K562 (cell line): ENCODE measurements around the gene ACE. TPM values are rescaled to one million over a fixed set of nuclear protein-coding genes. Genes with fewer than 3 reads are reported as not detected.

Experiments used
- ATAC-seq: fragments of 200-7000 bp; cut with Tn5 transposase; 3 replicates; pipeline ENCODE4 v1.9.1; 2020; ENCODE audit warnings: moderate library complexity
- BruUV-seq: library from RNA; stranded (reverse); fragments of 400-500 nt; replicated peaks from 2 replicates; lab custom pipeline; 2021; lab: Mats Ljungman, UMichigan
- CTCF ChIA-PET: fragments of 300-600 bp; formaldehyde crosslinking; extraction: SDS; loops from one replicate; lab custom pipeline; 2021; ENCODE audit warnings: low intra/inter-chr PET ratio; lab: Yijun Ruan, JAX
- POLR2A ChIA-PET: fragments of 300-600, 350-650 bp; sonication (Branson Sonifier 250); formaldehyde crosslinking; extraction: SDS; loops from one replicate; lab custom pipeline; 2021; ENCODE audit warnings: antibody characterized with exemption, inconsistent platforms; lab: Yijun Ruan, JAX
- DNase-seq, 4 experiments: peaks; one replicate each; pipeline versions ENCODE4 v3.0.0 to v3.0.0-alpha.2; 2011 to 2018; ENCODE audit warnings: low spot score in 3 of 4, mixed read lengths in 3 of 4; ENCODE audit errors: extremely low read depth in 1 of 4
- FAIRE-seq: peaks from 2 replicates; lab custom pipeline; 2011; peaks lifted over from hg19 to GRCh38; lab: Jason Lieb, UNC
- H2AFZ ChIP-seq: 2 replicates; pipeline ENCODE4 v1.6.0; 2011; ENCODE audit warnings: low read depth, low read length, control low read depth, inconsistent platforms
- H3K27ac ChIP-seq: fragments of 200-600 bp; 3 replicates; pipeline ENCODE4 v1.8.0; 2011; ENCODE audit warnings: low read depth, mild to moderate bottlenecking, control low read depth, inconsistent platforms, low read length, moderate library complexity, mixed read lengths; ENCODE audit errors: extremely low read depth
- H3K27me3 ChIP-seq, 2 experiments: fragments of 300-600 bp in 1 of 2; 2 replicates in 1 of 2; 3 replicates in 1 of 2; pipeline versions ENCODE4 v1.6.0 to v1.8.0; 2011; ENCODE audit warnings: inconsistent platforms in 2 of 2, low read length in 2 of 2, mild to moderate bottlenecking in 1 of 2, mixed read lengths in 1 of 2, moderate library complexity in 1 of 2; ENCODE audit not compliant: control insufficient read depth in 2 of 2, insufficient read depth in 2 of 2
- H3K36me3 ChIP-seq: fragments of 300-600 bp; 3 replicates; pipeline ENCODE4 v1.8.0; 2011; ENCODE audit warnings: mild to moderate bottlenecking, low read length, inconsistent platforms; ENCODE audit not compliant: control insufficient read depth, insufficient read depth
- H3K4me1 ChIP-seq, 2 experiments: fragments of 200-600 bp in 1 of 2; replicated peaks in 1 of 2; 2 replicates in 1 of 2; 3 replicates in 1 of 2; pipeline versions ENCODE4 v1.5.1 to v1.8.0; 2011; ENCODE audit warnings: inconsistent platforms in 2 of 2, low read length in 2 of 2, mild to moderate bottlenecking in 1 of 2, mixed read lengths in 1 of 2, moderate library complexity in 1 of 2; ENCODE audit not compliant: control insufficient read depth in 2 of 2, insufficient read depth in 2 of 2
- H3K4me2 ChIP-seq: 2 replicates; pipeline ENCODE4 v1.6.1; 2011; ENCODE audit warnings: low read length, control low read depth, inconsistent platforms, mixed read lengths; ENCODE audit not compliant: insufficient read depth
- H3K4me3 ChIP-seq: fragments of 200-600 bp; sonication (generic), shearing (Covaris generic); 2 replicates; pipeline ENCODE4 v1.5.1; 2016; ENCODE audit warnings: control low read depth, inconsistent platforms
- H3K79me2 ChIP-seq: fragments of 200-600 bp; 3 replicates; pipeline ENCODE4 v1.8.0; 2011; ENCODE audit warnings: low read length, inconsistent platforms; ENCODE audit not compliant: control insufficient read depth, insufficient read depth
- H3K9ac ChIP-seq, 2 experiments: 2 replicates each; pipeline versions ENCODE4 v1.6.0 to v1.6.1; 2011; ENCODE audit warnings: low read depth in 2 of 2, low read length in 2 of 2, control low read depth in 1 of 2, inconsistent platforms in 1 of 2, mild to moderate bottlenecking in 1 of 2, mixed read lengths in 1 of 2; ENCODE audit not compliant: insufficient read depth in 1 of 2
- H3K9me1 ChIP-seq: one replicate; pipeline ENCODE4 v1.6.0; 2011; ENCODE audit warnings: inconsistent platforms, mild to moderate bottlenecking, low read length, moderate library complexity; ENCODE audit not compliant: control insufficient read depth, insufficient read depth
- H3K9me3 ChIP-seq: replicated peaks from 2 replicates; pipeline ENCODE4 v1.5.1; 2011; ENCODE audit warnings: low read depth, low read length, inconsistent platforms; ENCODE audit not compliant: control insufficient read depth, insufficient read depth
- H4K20me1 ChIP-seq: replicated peaks from 2 replicates; pipeline ENCODE4 v1.6.1; 2011; ENCODE audit warnings: low read length, inconsistent platforms, mixed read lengths; ENCODE audit not compliant: control insufficient read depth, insufficient read depth
- BRF1 ChIP-seq: IDR thresholded peaks from 3 replicates; pipeline ENCODE4 v1.6.1; 2011; ENCODE audit warnings: borderline replicate concordance, mild to moderate bottlenecking; ENCODE audit not compliant: insufficient read length; ENCODE audit errors: extremely low read depth
- EGR1 ChIP-seq: fragments of 450-650 bp; conservative IDR thresholded peaks from 2 replicates; pipeline ENCODE4 v1.6.1; 2017; ENCODE audit warnings: mild to moderate bottlenecking
- ZBTB33 ChIP-seq: sonication (generic); formaldehyde crosslinking; IDR thresholded peaks from 2 replicates; pipeline ENCODE4 v1.8.1; 2023; ENCODE audit warnings: mild to moderate bottlenecking, missing genetic modification reagents
- WGBS: fragments of 100-300 bp; shearing (Covaris generic); methylation state at CpG from one replicate; pipeline ENCODE4 v1.1.6; 2016; ENCODE audit warnings: low coverage, mixed read lengths; ENCODE audit not compliant: insufficient coverage; ENCODE audit errors: missing lambda C conversion rate; 5-methylcytosine and 5-hydroxymethylcytosine counted together
- in situ Hi-C: fragments of 300-500 bp; cut with MboI; formaldehyde crosslinking; loops from 4 replicates; pipeline ENCODE4 v1.15.0; 2018; ENCODE audit warnings: inconsistent platforms, mixed read lengths
- intact Hi-C: fragments of 100-400 bp; cut with micrococcal nuclease; formaldehyde crosslinking; loops from 2 replicates; pipeline ENCODE4 v1.14.2; 2022
- polyA plus RNA-seq, 8 experiments: library from polyadenylated mRNA; depleted of rRNA in 4 of 8; stranded (reverse) in 5 of 8; unstranded in 3 of 8; fragments of >200 nt; fragmentation: Nextera tagmentation in 2 of 8; fragmentation: Illumina TruSeq in 1 of 8; extraction: Ambion mirVana in 2 of 8; extraction: Trizol in 1 of 8; gene quantifications; 2 replicates each; pipeline versions ENCODE4 v1.2.1 to v1.2.3, GENCODE V29; 2011 to 2014; ENCODE audit warnings: inconsistent platforms in 1 of 8, missing spikeins in 1 of 8
- total RNA-seq, 7 experiments: library from RNA; depleted of rRNA in 6 of 7; stranded (reverse); fragments of >200 nt in 6 of 7; fragmentation: Illumina TruSeq in 2 of 7; extraction: Trizol in 2 of 7; gene quantifications; 2 replicates each; pipeline versions ENCODE4 v1.2.1 to v1.2.3, GENCODE V29; 2011 to 2021; ENCODE audit warnings: low replicate concordance in 1 of 7

Gene ACE
- total and polyA plus RNA-seq, 9 of the 15 experiments (the other 6 are each of a cell fraction or from before 2014, with no cell fraction given): 0.07 to 2.5 (median 0.47) TPM; not detected in 1

GRCh38 chr17:63537991-63538692 lies 61.3 kb downstream of the ACE start:
- in situ Hi-C loops (no loop called here), intact Hi-C loops (no loop called here)
- H3K9ac ChIP-seq: no peak overlapping the region
- no peak overlapping the region for H3K4me3 ChIP-seq
- no peak overlapping the region for H3K27ac ChIP-seq
- H3K9me3 ChIP-seq: no peaks in the 10 kb centered on the region
- peaks cover 0 to 26% of the 10 kb centered on the region in 2 experiments; a peak in 2 of 5 replicates for H3K4me1 ChIP-seq
- TF ChIP-seq ZBTB33 (CRISPR knock-in tag) (peak; percentile 21; the same call in 1 of the 2 replicates), BRF1 (no peak), EGR1 (peak; percentile 39)
- no peak for FAIRE-seq
- no peak overlapping the region for H3K4me2 ChIP-seq
- H4K20me1 ChIP-seq: 0 out of 2 replicates have a peak, but pooled peaks cover 5% of the 10 kb centered on the region
- H3K79me2 ChIP-seq: no peaks in the 10 kb centered on the region
- H3K36me3 ChIP-seq: no peaks in the 10 kb centered on the region
- POLR2A ChIA-PET: interaction anchor here (0.5 to 0.6 kb wide), 2 partner anchors 11 kb away, joined by 3 read pairs; no protein-coding TSS in a partner anchor
- no TSS peak for BruUV-seq
- peak; percentile 24 for ATAC-seq
- CTCF ChIA-PET: no interaction called here
- WGBS: 27% methylated on average over 32 of the region's 62 CpGs
- H3K27me3 ChIP-seq: peaks cover 32 to 63% of the 10 kb centered on the region in 2 experiments; a peak in 4 of 5 replicates
- H2AFZ ChIP-seq: no peak overlapping the region
- peaks cover 3% of the 10 kb centered on the region for H3K9me1 ChIP-seq
- DNase-seq: peak in 2 of 4 experiments; percentile 62 to 63
